Left lung (tissue), 10 donors: ENCODE results near the gene MARCO. TPM values are rescaled to one million over a fixed set of nuclear protein-coding genes. Genes with fewer than 3 reads are reported as not detected.
"Not testable (repeated sequence)": the region's sequence is repeated elsewhere in the genome, so short reads cannot be mapped to it uniquely, and the experiment has no call there.

Experiments
- ATAC-seq: fragments of 200-7000 bp; cut with Tn5 transposase; one replicate; pipeline ENCODE4 v1.9.1; 2020; ENCODE audit warnings: moderate library complexity
- DNase-seq, 4 donors: peaks; one replicate each; pipeline ENCODE4 v3.0.0-alpha.2; 2013 to 2020
- H3K27ac ChIP-seq, 2 donors: fragments of 200-600 bp; sonication (generic) in 1 of 2; one replicate each; pipeline versions ENCODE4 v1.5.0 to v1.8.0; 2020 to 2021
- H3K27me3 ChIP-seq, 2 donors: fragments of 200-600 bp; sonication (generic) in 1 of 2; one replicate each; pipeline versions ENCODE4 v1.5.0 to v1.8.0; 2020 to 2021
- H3K36me3 ChIP-seq, 2 donors: fragments of 200-600 bp; sonication (generic) in 1 of 2; one replicate each; pipeline versions ENCODE4 v1.5.0 to v1.8.0; 2020 to 2021
- H3K4me1 ChIP-seq, 2 donors: fragments of 200-600 bp; one replicate each; pipeline ENCODE4 v1.8.0; 2021
- H3K4me3 ChIP-seq, 2 donors: fragments of 200-600 bp; sonication (generic) in 1 of 2; one replicate each; pipeline versions ENCODE4 v1.5.0 to v1.8.0; 2020 to 2021; ENCODE audit warnings: mild to moderate bottlenecking in 1 of 2
- H3K9me3 ChIP-seq, 2 donors: fragments of 200-600 bp; sonication (generic) in 1 of 2; one replicate each; pipeline versions ENCODE4 v1.5.0 to v1.8.0; 2020 to 2021
- intact Hi-C, 2 donors: fragments of 100-400 bp; cut with DNase I; formaldehyde crosslinking; loops; one replicate each; pipeline versions ENCODE4 v1.11.2 to v1.14.2; 2022
- polyA plus RNA-seq, 6 donors: library from polyadenylated mRNA; unstranded; fragments of 120-200 nt; gene quantifications; one replicate each; pipeline ENCODE4 v1.2.1, GENCODE V29; 2013; ENCODE audit not compliant: insufficient read length in 6 of 6
- total RNA-seq, 2 donors: library from RNA; stranded (reverse); fragmentation: NEBNext Ultra II Directional; extraction: Animal tissue kit (Norgen Biotek cat#: 25700); gene quantifications; one replicate each; pipeline ENCODE4 v1.2.1, GENCODE V29; 2021
- TF ChIP-seq, protein P1 (sequence below), 2 donors: fragments of 200-600 bp; sonication (generic) in 1 of 2; IDR thresholded peaks; one replicate each; pipeline versions ENCODE4 v1.5.0 to v1.8.0; 2021; ENCODE audit warnings: antibody characterized with exemption in 2 of 2
- donor health status: DM: no; HTN: yes; CAD: no.
- donor health status: DM: no; HTN: no; CAD: no.

Gene MARCO
- total and polyA plus RNA-seq, 8 donors: 0.10 to 425 (median 0.35) TPM; not detected in 1

DNA sequence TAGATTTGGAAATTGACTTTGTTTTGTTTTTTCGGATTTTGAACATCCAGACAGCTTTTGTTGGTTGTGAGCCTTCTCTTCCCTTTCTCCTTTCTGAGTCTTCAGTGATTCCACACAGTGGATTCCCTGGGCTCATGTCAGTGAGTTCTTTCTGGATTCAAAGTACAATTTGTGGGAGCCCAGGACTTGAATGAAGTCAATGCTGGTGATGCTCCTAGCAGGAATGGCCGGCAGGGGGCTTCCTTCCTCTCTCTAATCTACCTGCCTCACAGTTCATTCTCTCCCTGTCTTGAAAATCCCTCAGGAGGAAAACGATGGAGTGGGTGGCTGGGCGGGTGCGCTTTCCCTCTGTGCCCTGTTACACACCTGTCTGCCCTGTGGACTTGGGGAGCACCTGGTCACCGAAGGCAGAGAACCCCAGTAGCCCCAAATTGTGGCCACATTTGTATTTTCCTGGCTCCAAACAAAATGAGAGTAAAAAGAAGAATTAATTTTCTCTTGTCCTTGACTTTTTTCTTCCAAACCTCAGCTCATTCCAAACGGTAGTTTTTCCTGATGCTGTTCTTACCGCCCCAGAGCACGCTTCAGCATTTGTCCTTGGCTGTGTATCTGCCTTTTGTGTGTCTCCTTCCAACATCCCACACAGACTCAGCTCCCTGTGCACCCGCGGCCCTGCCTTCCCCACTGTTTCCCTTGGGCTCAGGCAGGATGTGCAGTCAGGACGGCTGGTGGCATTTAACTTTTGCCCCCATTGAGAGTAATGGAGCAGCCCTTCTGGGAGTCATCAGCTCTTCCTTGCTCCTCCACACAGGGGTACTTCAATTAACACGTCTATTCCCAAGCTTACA, 86.6 kb downstream of the MARCO start:
- intact Hi-C loops: no loop called here
- H3K4me1 ChIP-seq: no peaks in the 10 kb centered on the region
- DNase-seq: peak in 1 of 4 donors; percentile 14
- TF ChIP-seq, protein P1, sequence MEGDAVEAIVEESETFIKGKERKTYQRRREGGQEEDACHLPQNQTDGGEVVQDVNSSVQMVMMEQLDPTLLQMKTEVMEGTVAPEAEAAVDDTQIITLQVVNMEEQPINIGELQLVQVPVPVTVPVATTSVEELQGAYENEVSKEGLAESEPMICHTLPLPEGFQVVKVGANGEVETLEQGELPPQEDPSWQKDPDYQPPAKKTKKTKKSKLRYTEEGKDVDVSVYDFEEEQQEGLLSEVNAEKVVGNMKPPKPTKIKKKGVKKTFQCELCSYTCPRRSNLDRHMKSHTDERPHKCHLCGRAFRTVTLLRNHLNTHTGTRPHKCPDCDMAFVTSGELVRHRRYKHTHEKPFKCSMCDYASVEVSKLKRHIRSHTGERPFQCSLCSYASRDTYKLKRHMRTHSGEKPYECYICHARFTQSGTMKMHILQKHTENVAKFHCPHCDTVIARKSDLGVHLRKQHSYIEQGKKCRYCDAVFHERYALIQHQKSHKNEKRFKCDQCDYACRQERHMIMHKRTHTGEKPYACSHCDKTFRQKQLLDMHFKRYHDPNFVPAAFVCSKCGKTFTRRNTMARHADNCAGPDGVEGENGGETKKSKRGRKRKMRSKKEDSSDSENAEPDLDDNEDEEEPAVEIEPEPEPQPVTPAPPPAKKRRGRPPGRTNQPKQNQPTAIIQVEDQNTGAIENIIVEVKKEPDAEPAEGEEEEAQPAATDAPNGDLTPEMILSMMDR (IDR thresholded peaks at IDR 0.05): peak; percentile 31 to 52
- H3K27me3 ChIP-seq: peaks cover 0 to 20% of the 10 kb centered on the region in 2 donors
- peaks cover 0 to 2% of the 10 kb centered on the region in 2 donors for H3K9me3 ChIP-seq
- H3K36me3 ChIP-seq: no peaks in the 10 kb centered on the region
- H3K4me3 ChIP-seq: no peak overlapping the region
- H3K27ac ChIP-seq: no peak overlapping the region
- ATAC-seq: peak; percentile 92

GRCh38 chr2:119029297-119029696, 87.3 kb downstream of the MARCO start:
- DNase-seq (no peak), ATAC-seq (peak; percentile 81)
- Histone ChIP-seq H3K9me3 (peaks cover 0 to 2% of the 10 kb centered on the region in 2 donors), H3K36me3 (no peaks in the 10 kb centered on the region), H3K27ac (no peak overlapping the region), H3K4me1 (no peaks in the 10 kb centered on the region), H3K4me3 (no peak overlapping the region), H3K27me3 (peaks cover 0 to 20% of the 10 kb centered on the region in 2 donors)
- TF ChIP-seq, protein P1 (IDR thresholded peaks at IDR 0.05): no peak
- intact Hi-C loops: no loop called here

DNA sequence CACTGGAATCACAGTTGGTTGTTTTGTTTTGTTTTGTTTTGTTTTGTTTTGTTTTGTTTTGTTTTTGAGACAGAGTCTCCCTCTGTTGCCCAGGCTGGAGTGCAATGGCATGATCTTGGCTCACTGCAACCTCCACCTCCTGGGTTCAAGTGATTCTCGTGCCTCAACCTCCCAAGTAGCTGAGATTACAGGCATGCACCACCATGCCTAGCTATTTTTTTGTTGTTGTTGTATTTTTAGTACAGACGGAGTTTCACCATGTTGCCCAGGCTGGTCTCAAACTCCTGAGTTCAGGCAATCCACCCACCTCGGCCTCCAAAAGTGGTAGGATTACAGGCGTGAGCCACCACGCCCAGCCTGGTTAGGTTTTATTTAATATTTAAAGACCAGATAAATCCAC, 95.9 kb downstream of the MARCO start:
- not testable (repeated sequence) for H3K36me3 ChIP-seq

GRCh38 chr2:119040730-119041129, 98.7 kb downstream of the MARCO start:
- ATAC-seq (no peak), DNase-seq (no peak)
- Histone ChIP-seq H3K27me3 (no peaks in the 10 kb centered on the region), H3K9me3 (peaks cover 0 to 4% of the 10 kb centered on the region in 2 donors), H3K4me3 (no peak overlapping the region), H3K36me3 (no peaks in the 10 kb centered on the region), H3K4me1 (no peaks in the 10 kb centered on the region), H3K27ac (no peak overlapping the region)
- intact Hi-C loops: no loop called here
- TF ChIP-seq, protein P1 (IDR thresholded peaks at IDR 0.05): no peak

More for the DNA sequence above, 95.9 kb downstream of the MARCO start:
- DNase-seq, H3K27ac ChIP-seq, H3K27me3 ChIP-seq, ATAC-seq, H3K4me1 ChIP-seq, intact Hi-C loops, H3K4me3 ChIP-seq: not testable (repeated sequence)
- H3K9me3 ChIP-seq: peaks cover 0 to 10% of the 10 kb centered on the region in 2 donors

Other genes starting within 250 kb of the MARCO start
- gene EN1, start 94.5 kb upstream of the MARCO start, total RNA-seq: not detected
- gene EN1, start 94.5 kb upstream of the MARCO start, polyA plus RNA-seq: not detected
- gene C1QL2, start 216.6 kb downstream of the MARCO start, total RNA-seq: not detected
- not detected for gene C1QL2, start 216.6 kb downstream of the MARCO start, polyA plus RNA-seq